Activated gamma-delta T cell (primary cell): ENCODE measurements around the gene SRD5A1.

Experiments
- DNase-seq: peaks from one replicate; lab custom pipeline; 2025; lab: John Stamatoyannopoulos, UW

The SRD5A1 gene

GRCh38 chr5:6686501-6686900, 53.3 kb downstream of the SRD5A1 start:
- DNase-seq: no peak

GRCh38 chr5:6686915-6687409, 53.7 kb downstream of the SRD5A1 start:
- DNase-seq: no peak

- DNase-seq: no peak
Observed at GRCh38 chr5:6687505-6687904, 54.3 kb downstream of the SRD5A1 start.

GRCh38 chr5:6692906-6693305, 59.7 kb downstream of the SRD5A1 start:
- no peak for DNase-seq

GRCh38 chr5:6698696-6699095, 65.5 kb downstream of the SRD5A1 start:
- no peak for DNase-seq

GRCh38 chr5:6699357-6699756, 66.1 kb downstream of the SRD5A1 start:
- no peak for DNase-seq

- DNase-seq: no peak
Observed at GRCh38 chr5:6700074-6700684, 66.9 kb downstream of the SRD5A1 start.

- DNase-seq: no peak
Observed at GRCh38 chr5:6700685-6701355, 67.6 kb downstream of the SRD5A1 start.

GRCh38 chr5:6701491-6701890, 68.3 kb downstream of the SRD5A1 start:
- DNase-seq: no peak

- DNase-seq: no peak
Observed at GRCh38 chr5:6702633-6703032, 69.4 kb downstream of the SRD5A1 start.

GRCh38 chr5:6703806-6704205, 70.6 kb downstream of the SRD5A1 start:
- DNase-seq: no peak

GRCh38 chr5:6704361-6704851, 71.2 kb downstream of the SRD5A1 start:
- DNase-seq: no peak

GRCh38 chr5:6705088-6705487, 71.8 kb downstream of the SRD5A1 start:
- DNase-seq: no peak

GRCh38 chr5:6705959-6706358, 72.7 kb downstream of the SRD5A1 start:
- no peak for DNase-seq

GRCh38 chr5:6707852-6708251, 74.6 kb downstream of the SRD5A1 start:
- no peak for DNase-seq

GRCh38 chr5:6708814-6709213, 75.6 kb downstream of the SRD5A1 start:
- DNase-seq: no peak

- no peak for DNase-seq
Observed at GRCh38 chr5:6710070-6710469, 76.8 kb downstream of the SRD5A1 start.

GRCh38 chr5:6710551-6711318, 77.5 kb downstream of the SRD5A1 start:
- DNase-seq: no peak

- no peak for DNase-seq
Observed at GRCh38 chr5:6711409-6712141, 78.3 kb downstream of the SRD5A1 start.

- DNase-seq: peak; percentile 39
Observed at GRCh38 chr5:6712142-6712576, 78.9 kb downstream of the SRD5A1 start.

- DNase-seq: peak; percentile 92
Observed at GRCh38 chr5:6712577-6713273, 79.5 kb downstream of the SRD5A1 start.
